SK-N-SH (cell line): Measurements from ENCODE around the gene PLBD2. TPM values are rescaled to one million over a fixed set of nuclear protein-coding genes. Genes with fewer than 3 reads are reported as not detected.

Experiments used
- CTCF ChIA-PET: fragments of 300-600, 350-600 bp; formaldehyde crosslinking; extraction: SDS; loops from one replicate; lab custom pipeline; 2021; lab: Yijun Ruan, JAX
- POLR2A ChIA-PET: fragments of 350-600 bp; sonication (Branson Sonifier 250); formaldehyde crosslinking; extraction: SDS; loops from one replicate; lab custom pipeline; 2020; ENCODE audit warnings: antibody characterized with exemption, inconsistent platforms; lab: Yijun Ruan, JAX
- DNase-seq: peaks from one replicate; pipeline ENCODE4 v3.0.0; 2012
- H2AFZ ChIP-seq: fragments of 200-600 bp; sonication (generic); 2 replicates; pipeline ENCODE4 v1.8.1; 2016; ENCODE audit warnings: antibody characterized with exemption, mild to moderate bottlenecking, low read depth
- H3F3A ChIP-seq: fragments of 200-600 bp; sonication (generic); replicated peaks from 2 replicates; pipeline ENCODE3; 2016; ENCODE audit warnings: antibody characterized with exemption, mild to moderate bottlenecking; ENCODE audit not compliant: insufficient read depth
- H3K27ac ChIP-seq, 2 experiments: fragments of 200-500 bp in 1 of 2; fragments of 200-600 bp in 1 of 2; sonication (Bioruptor generic) in 1 of 2; sonication (generic), shearing (Covaris generic) in 1 of 2; 2 replicates each; pipeline versions ENCODE4 v1.5.1 to v1.6.1; 2014 to 2016; ENCODE audit warnings: low read depth in 2 of 2, inconsistent platforms in 1 of 2, low read length in 1 of 2, mild to moderate bottlenecking in 1 of 2, mixed read lengths in 1 of 2
- H3K27me3 ChIP-seq: fragments of 200-600 bp; sonication (generic), shearing (Covaris generic); 2 replicates; pipeline ENCODE4 v1.6.1; 2016; ENCODE audit warnings: mixed run types; ENCODE audit not compliant: insufficient read depth
- H3K36me3 ChIP-seq, 2 experiments: fragments of 200-500 bp in 1 of 2; fragments of 200-600 bp in 1 of 2; sonication (Bioruptor generic) in 1 of 2; sonication (generic) in 1 of 2; replicated peaks in 1 of 2; 2 replicates each; pipeline versions ENCODE3 to v1.5.1; 2014 to 2016; ENCODE audit warnings: low read length in 1 of 2, mild to moderate bottlenecking in 1 of 2; ENCODE audit not compliant: insufficient read depth in 2 of 2, control insufficient read depth in 1 of 2
- H3K4me1 ChIP-seq, 2 experiments: fragments of 200-500 bp in 1 of 2; fragments of 200-600 bp in 1 of 2; sonication (Bioruptor generic) in 1 of 2; sonication (generic), shearing (Covaris generic) in 1 of 2; 2 replicates each; pipeline versions ENCODE4 v1.5.1 to v1.6.1; 2014 to 2016; ENCODE audit warnings: low read depth in 1 of 2, low read length in 1 of 2, mixed run types in 1 of 2; ENCODE audit not compliant: insufficient read depth in 2 of 2, control insufficient read depth in 1 of 2
- H3K4me2 ChIP-seq: fragments of 200-600 bp; sonication (generic), shearing (Covaris generic); 2 replicates; pipeline ENCODE4 v1.6.1; 2017; ENCODE audit warnings: mixed run types
- H3K4me3 ChIP-seq, 2 experiments: fragments of 200-500 bp in 1 of 2; fragments of 200-600 bp in 1 of 2; sonication (Bioruptor generic) in 1 of 2; sonication (generic), shearing (Covaris generic) in 1 of 2; 2 replicates each; pipeline versions ENCODE4 v1.5.1 to v1.8.1; 2014 to 2016; ENCODE audit warnings: low read depth in 2 of 2, inconsistent platforms in 1 of 2, low read length in 1 of 2, mild to moderate bottlenecking in 1 of 2, mixed read lengths in 1 of 2, moderate library complexity in 1 of 2
- H3K79me2 ChIP-seq: fragments of 200-600 bp; sonication (generic); 2 replicates; pipeline ENCODE4 v1.8.1; 2017; ENCODE audit warnings: mild to moderate bottlenecking; ENCODE audit not compliant: insufficient read depth
- H3K9ac ChIP-seq: fragments of 200-600 bp; sonication (generic); 2 replicates; pipeline ENCODE4 v1.6.1; 2017; ENCODE audit warnings: mixed run types
- H3K9me2 ChIP-seq: fragments of 200-600 bp; sonication (generic); 2 replicates; pipeline ENCODE4 v1.6.1; 2017; ENCODE audit warnings: mixed run types
- H3K9me3 ChIP-seq: fragments of 200-600 bp; sonication (generic); 2 replicates; pipeline ENCODE4 v1.6.1; 2017; ENCODE audit warnings: mixed run types, mild to moderate bottlenecking, moderate library complexity
- H4K20me1 ChIP-seq: fragments of 200-600 bp; sonication (generic); 2 replicates; pipeline ENCODE4 v1.6.1; 2017; ENCODE audit warnings: mild to moderate bottlenecking, mixed run types; ENCODE audit not compliant: insufficient read depth
- RAD21 ChIP-seq: IDR thresholded peaks from 2 replicates; pipeline ENCODE4 v1.6.1; 2012; ENCODE audit warnings: mild to moderate bottlenecking, low read length
- RFX5 ChIP-seq: IDR thresholded peaks from 2 replicates; pipeline ENCODE4 v1.6.1; 2012; ENCODE audit warnings: mild to moderate bottlenecking, improper control_type of control experiment, low read length
- SMC3 ChIP-seq: IDR thresholded peaks from 2 replicates; pipeline ENCODE4 v1.6.1; 2012; ENCODE audit warnings: low read depth, low read length, improper control_type of control experiment
- YY1 ChIP-seq: IDR thresholded peaks from 2 replicates; pipeline ENCODE4 v1.4.0; 2012; ENCODE audit warnings: low read depth, mild to moderate bottlenecking
- WGBS: methylation state at CpG from one replicate; pipeline ENCODE4 v1.1.6; 2017; ENCODE audit warnings: low lambda C conversion rate; 5-methylcytosine and 5-hydroxymethylcytosine counted together
- polyA plus RNA-seq, 3 experiments: library from polyadenylated mRNA; depleted of rRNA; stranded (reverse); fragments of >200 nt; gene quantifications; 2 replicates each; pipeline ENCODE4 v1.2.3, GENCODE V29; 2012
- TF ChIP-seq, protein P1 (sequence below): fragments of 200-600 bp; sonication (generic); IDR thresholded peaks from 2 replicates; pipeline ENCODE4 v1.6.1; 2017; ENCODE audit warnings: antibody characterized with exemption, mild to moderate bottlenecking, moderate library complexity
- TF ChIP-seq, protein P2 (sequence below): IDR thresholded peaks from 2 replicates; pipeline ENCODE4 v1.4.0; 2012; ENCODE audit warnings: low read depth, borderline replicate concordance
- TF ChIP-seq, protein P3 (sequence below): IDR thresholded peaks from 2 replicates; pipeline ENCODE4 v1.6.1; 2012; ENCODE audit warnings: mild to moderate bottlenecking, low read depth, low read length, moderate library complexity
- TF ChIP-seq, protein P4 (sequence below): IDR thresholded peaks from 2 replicates; pipeline ENCODE4; 2012

Gene PLBD2
- polyA plus RNA-seq, 1 of the 3 experiments (the other 2 are of a cell fraction), result 15.2 TPM

DNA sequence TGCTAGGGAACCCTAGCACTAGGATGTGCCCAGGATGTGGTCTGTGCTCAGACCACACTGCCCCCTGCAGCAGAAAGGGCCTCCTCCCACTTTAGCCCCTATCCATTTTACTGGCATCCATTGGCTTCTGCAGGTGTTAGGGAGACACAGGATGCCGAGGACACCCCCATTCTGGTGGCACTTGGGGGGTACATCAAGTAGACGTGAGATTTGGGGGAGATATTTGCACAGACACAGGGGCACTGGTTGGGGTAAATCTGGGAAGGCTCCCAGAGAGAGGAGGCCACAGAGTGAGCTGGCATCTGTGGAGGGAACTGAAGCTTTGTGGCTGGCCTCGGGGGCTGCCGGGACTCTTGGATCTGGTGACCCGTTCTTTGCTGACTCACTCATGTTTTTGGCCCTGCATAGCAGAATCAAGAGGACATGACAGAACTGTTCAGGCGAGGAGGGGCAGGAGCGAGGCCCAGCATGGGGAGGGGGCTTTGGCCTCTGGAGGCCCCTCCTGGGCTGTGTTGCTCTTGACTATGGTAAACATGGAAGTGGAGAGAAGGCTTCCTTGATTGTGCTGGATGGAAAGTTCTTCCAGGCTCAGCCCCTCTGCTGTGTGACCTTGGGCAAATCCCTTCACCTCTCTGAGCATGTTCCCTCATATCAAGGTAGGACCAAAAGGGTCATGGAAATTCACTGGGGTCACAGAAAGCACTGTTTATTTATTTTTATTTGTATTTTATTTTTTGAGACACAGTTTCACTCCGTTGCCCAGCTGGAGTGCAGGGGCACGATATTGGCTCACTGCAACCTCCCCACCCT lies 1.8 kb downstream of the PLBD2 start:
- H3K9me3 ChIP-seq, result no peaks in the 10 kb centered on the region
- CTCF ChIA-PET, result interaction anchor here (1.1 to 1.4 kb wide), 4 partner anchors 44 to 185 kb away, joined by 3 to 4 read pairs (median 4); no protein-coding TSS in a partner anchor
- H4K20me1 ChIP-seq, result 0 out of 2 replicates have a peak, but pooled peaks cover 3% of the 10 kb centered on the region
- 78% methylated on average over 9 of the region's 9 CpGs for WGBS
- H3K27ac ChIP-seq, result no peak overlapping the region
- H3F3A ChIP-seq, result peaks cover 5% of the 10 kb centered on the region
- H3K4me3 ChIP-seq, result peak overlapping the region; percentile 72 to 86; a peak in 2 of 4 replicates
- DNase-seq, result peak; percentile 64
- H2AFZ ChIP-seq, result no peak overlapping the region
- H3K36me3 ChIP-seq, result peaks cover 0 to 4% of the 10 kb centered on the region in 2 experiments
- H3K4me1 ChIP-seq, result peaks cover 0 to 11% of the 10 kb centered on the region in 2 experiments; a peak in 1 of 4 replicates
- H3K9me2 ChIP-seq, result no peaks in the 10 kb centered on the region
- POLR2A ChIA-PET, result no interaction called here
- H3K27me3 ChIP-seq, result no peaks in the 10 kb centered on the region
- peaks cover 19% of the 10 kb centered on the region; the same call in 1 of the 2 replicates for H3K79me2 ChIP-seq
- H3K9ac ChIP-seq, result no peak overlapping the region
- peak overlapping the region; percentile 85 for H3K4me2 ChIP-seq
- TF ChIP-seq SMC3 (peak; percentile 18; the same call in 1 of the 2 replicates), RFX5 (no peak), YY1 (no peak), RAD21 (peak; percentile 57)
- TF ChIP-seq, protein P1, sequence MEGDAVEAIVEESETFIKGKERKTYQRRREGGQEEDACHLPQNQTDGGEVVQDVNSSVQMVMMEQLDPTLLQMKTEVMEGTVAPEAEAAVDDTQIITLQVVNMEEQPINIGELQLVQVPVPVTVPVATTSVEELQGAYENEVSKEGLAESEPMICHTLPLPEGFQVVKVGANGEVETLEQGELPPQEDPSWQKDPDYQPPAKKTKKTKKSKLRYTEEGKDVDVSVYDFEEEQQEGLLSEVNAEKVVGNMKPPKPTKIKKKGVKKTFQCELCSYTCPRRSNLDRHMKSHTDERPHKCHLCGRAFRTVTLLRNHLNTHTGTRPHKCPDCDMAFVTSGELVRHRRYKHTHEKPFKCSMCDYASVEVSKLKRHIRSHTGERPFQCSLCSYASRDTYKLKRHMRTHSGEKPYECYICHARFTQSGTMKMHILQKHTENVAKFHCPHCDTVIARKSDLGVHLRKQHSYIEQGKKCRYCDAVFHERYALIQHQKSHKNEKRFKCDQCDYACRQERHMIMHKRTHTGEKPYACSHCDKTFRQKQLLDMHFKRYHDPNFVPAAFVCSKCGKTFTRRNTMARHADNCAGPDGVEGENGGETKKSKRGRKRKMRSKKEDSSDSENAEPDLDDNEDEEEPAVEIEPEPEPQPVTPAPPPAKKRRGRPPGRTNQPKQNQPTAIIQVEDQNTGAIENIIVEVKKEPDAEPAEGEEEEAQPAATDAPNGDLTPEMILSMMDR, result peak; percentile 33; the same call in 1 of the 2 replicates
- TF ChIP-seq, protein P2, sequence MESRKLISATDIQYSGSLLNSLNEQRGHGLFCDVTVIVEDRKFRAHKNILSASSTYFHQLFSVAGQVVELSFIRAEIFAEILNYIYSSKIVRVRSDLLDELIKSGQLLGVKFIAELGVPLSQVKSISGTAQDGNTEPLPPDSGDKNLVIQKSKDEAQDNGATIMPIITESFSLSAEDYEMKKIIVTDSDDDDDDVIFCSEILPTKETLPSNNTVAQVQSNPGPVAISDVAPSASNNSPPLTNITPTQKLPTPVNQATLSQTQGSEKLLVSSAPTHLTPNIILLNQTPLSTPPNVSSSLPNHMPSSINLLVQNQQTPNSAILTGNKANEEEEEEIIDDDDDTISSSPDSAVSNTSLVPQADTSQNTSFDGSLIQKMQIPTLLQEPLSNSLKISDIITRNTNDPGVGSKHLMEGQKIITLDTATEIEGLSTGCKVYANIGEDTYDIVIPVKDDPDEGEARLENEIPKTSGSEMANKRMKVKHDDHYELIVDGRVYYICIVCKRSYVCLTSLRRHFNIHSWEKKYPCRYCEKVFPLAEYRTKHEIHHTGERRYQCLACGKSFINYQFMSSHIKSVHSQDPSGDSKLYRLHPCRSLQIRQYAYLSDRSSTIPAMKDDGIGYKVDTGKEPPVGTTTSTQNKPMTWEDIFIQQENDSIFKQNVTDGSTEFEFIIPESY, result no peak

DNA sequence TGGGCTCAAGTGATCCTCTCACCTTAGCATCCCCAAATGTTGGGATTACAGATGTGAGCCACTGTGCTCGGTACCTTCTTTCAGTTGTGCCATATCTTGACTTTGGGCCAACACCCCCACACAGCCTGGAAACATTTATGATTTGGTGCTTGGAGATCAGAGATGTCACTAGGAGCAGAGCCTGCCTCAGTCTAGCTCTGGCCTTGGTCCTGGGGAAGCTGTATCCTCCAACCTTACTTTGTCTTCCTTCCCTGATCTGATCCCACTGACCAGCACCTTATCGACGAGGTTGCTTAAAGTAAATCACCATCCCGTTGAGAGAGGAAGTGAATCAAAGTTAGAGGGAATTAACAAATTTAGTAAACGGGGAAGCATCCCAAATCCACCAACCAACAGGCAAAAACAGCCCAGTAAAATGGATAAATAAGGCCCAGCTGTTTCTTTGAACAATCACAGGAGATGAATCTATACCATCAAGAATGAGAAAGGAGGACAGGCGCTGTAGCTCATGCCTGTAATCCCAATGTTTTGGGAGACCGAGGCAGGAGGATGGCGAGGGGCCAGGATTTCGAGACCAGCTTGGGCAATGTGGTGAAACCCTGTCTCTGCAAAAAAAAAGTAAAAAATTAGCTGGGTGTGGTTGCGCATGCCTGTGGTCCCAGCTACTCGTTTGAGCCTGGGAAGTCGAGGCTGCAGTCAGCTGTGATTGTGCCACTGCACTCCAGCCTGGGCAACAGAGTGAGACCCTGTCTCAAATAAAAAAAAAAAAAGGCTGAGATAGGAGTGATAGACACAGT lies 3.4 kb downstream of the PLBD2 start:
- no peak overlapping the region for H3K4me2 ChIP-seq
- peaks cover 5% of the 10 kb centered on the region for H3F3A ChIP-seq
- no peaks in the 10 kb centered on the region for H3K9me3 ChIP-seq
- POLR2A ChIA-PET, result interaction anchor here (0.6 to 0.8 kb wide), 2 partner anchors 235 to 405 kb away, joined by 3 read pairs; no protein-coding TSS in a partner anchor
- H3K36me3 ChIP-seq, result peaks cover 0 to 5% of the 10 kb centered on the region in 2 experiments
- no peak overlapping the region for H3K27ac ChIP-seq
- TF ChIP-seq, protein P3, sequence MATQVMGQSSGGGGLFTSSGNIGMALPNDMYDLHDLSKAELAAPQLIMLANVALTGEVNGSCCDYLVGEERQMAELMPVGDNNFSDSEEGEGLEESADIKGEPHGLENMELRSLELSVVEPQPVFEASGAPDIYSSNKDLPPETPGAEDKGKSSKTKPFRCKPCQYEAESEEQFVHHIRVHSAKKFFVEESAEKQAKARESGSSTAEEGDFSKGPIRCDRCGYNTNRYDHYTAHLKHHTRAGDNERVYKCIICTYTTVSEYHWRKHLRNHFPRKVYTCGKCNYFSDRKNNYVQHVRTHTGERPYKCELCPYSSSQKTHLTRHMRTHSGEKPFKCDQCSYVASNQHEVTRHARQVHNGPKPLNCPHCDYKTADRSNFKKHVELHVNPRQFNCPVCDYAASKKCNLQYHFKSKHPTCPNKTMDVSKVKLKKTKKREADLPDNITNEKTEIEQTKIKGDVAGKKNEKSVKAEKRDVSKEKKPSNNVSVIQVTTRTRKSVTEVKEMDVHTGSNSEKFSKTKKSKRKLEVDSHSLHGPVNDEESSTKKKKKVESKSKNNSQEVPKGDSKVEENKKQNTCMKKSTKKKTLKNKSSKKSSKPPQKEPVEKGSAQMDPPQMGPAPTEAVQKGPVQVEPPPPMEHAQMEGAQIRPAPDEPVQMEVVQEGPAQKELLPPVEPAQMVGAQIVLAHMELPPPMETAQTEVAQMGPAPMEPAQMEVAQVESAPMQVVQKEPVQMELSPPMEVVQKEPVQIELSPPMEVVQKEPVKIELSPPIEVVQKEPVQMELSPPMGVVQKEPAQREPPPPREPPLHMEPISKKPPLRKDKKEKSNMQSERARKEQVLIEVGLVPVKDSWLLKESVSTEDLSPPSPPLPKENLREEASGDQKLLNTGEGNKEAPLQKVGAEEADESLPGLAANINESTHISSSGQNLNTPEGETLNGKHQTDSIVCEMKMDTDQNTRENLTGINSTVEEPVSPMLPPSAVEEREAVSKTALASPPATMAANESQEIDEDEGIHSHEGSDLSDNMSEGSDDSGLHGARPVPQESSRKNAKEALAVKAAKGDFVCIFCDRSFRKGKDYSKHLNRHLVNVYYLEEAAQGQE, result peak; percentile 75
- TF ChIP-seq, protein P4, sequence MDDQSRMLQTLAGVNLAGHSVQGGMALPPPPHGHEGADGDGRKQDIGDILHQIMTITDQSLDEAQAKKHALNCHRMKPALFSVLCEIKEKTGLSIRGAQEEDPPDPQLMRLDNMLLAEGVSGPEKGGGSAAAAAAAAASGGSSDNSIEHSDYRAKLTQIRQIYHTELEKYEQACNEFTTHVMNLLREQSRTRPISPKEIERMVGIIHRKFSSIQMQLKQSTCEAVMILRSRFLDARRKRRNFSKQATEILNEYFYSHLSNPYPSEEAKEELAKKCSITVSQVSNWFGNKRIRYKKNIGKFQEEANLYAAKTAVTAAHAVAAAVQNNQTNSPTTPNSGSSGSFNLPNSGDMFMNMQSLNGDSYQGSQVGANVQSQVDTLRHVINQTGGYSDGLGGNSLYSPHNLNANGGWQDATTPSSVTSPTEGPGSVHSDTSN, result no peak
- no peak overlapping the region for H3K9ac ChIP-seq
- H3K27me3 ChIP-seq, result no peaks in the 10 kb centered on the region
- no peaks in the 10 kb centered on the region for H3K9me2 ChIP-seq
- H2AFZ ChIP-seq, result no peak overlapping the region
- H3K79me2 ChIP-seq, result peaks cover 19% of the 10 kb centered on the region; the same call in 1 of the 2 replicates
- CTCF ChIA-PET, result interaction anchor here (0.9 to 1.8 kb wide), 3 partner anchors 15 to 164 kb away, joined by 3 to 7 read pairs (median 4); no protein-coding TSS in a partner anchor
- H3K4me1 ChIP-seq, result peaks cover 0 to 11% of the 10 kb centered on the region in 2 experiments; a peak in 1 of 4 replicates
- 0 out of 2 replicates have a peak, but pooled peaks cover 3% of the 10 kb centered on the region for H4K20me1 ChIP-seq
- no peak for DNase-seq
- no peak overlapping the region for H3K4me3 ChIP-seq
- WGBS, result 93% methylated on average over 12 of the region's 12 CpGs
